GM18907 (cell line): Measurements from ENCODE around the gene MATN4.

Experiments used
- ATAC-seq: cut with Tn5 transposase; IDR thresholded peaks from one replicate; pipeline ENCODE4 v1.9.1; 2021; ENCODE audit warnings: mild to moderate bottlenecking, moderate library complexity; ENCODE audit not compliant: unreplicated experiment

Gene MATN4

GRCh38 chr20:45254383-45255262, 53.5 kb downstream of the MATN4 start, which contains the start of gene SLPI:
TSS of gene SLPI (minus strand) at chr20:45254564. CDS start at chr20:45254543, 21 bp downstream.
- ATAC-seq, result no peak

- no peak for ATAC-seq
Observed at GRCh38 chr20:45253261-45253660, 54.8 kb downstream of the MATN4 start.

- ATAC-seq, result no peak
Observed at GRCh38 chr20:45251884-45252560, 56.1 kb downstream of the MATN4 start.

- ATAC-seq, result no peak
Observed at GRCh38 chr20:45248609-45249008, 59.5 kb downstream of the MATN4 start.

GRCh38 chr20:45247865-45248264, 60.2 kb downstream of the MATN4 start:
- no peak for ATAC-seq

GRCh38 chr20:45246109-45246508, 62.0 kb downstream of the MATN4 start:
- no peak for ATAC-seq
